ENCODE measurements around the gene MATN4. TPM values are rescaled to one million over a fixed set of nuclear protein-coding genes. Genes with fewer than 3 reads are reported as not detected.
A peak's percentile ranks its signal among the peaks of the same experiment; 100 is the strongest.

The MATN4 gene
- total and polyA plus RNA-seq, 2 of the 13 experiments (the other 11 are each of a cell fraction or from before 2014, with no cell fraction given): not detected

DNA sequence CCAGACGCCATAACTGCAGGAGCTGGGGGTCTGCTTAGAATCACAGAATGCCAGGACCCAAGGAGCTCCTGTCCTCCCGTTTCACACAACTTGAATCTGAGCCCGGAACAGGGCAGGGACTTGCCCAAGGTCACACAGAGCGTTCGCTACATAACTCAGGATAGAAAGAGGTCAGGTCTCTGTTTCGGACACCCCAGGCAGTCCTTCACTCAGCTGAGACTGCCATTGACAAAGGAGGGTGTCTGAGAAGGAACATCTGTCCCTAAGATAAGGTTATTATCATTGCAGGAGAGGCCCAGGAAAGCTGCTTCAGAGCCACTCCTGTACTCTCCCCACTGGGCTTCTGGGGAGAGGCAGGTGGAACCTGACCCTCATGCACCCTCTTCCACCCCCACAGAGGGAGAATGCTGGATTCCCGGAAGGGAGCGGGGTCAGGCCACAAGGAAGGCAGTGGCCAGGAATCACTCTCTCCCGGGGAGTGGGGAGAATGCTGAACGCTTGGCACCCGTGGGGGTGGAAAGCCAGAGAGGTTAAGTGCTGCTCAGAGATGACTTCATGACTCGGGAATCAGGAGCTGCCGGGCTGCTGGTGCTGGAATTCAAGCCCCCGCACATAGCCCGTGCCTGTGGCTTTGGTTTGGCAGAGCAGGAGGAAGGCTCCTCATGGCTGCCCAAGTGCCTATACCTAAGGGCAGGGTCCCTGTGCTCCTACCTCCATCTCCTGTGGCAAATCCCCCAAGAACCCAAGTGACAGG lies 29.4 kb upstream of the MATN4 start (continued):
- TF ChIP-seq, protein P1, sequence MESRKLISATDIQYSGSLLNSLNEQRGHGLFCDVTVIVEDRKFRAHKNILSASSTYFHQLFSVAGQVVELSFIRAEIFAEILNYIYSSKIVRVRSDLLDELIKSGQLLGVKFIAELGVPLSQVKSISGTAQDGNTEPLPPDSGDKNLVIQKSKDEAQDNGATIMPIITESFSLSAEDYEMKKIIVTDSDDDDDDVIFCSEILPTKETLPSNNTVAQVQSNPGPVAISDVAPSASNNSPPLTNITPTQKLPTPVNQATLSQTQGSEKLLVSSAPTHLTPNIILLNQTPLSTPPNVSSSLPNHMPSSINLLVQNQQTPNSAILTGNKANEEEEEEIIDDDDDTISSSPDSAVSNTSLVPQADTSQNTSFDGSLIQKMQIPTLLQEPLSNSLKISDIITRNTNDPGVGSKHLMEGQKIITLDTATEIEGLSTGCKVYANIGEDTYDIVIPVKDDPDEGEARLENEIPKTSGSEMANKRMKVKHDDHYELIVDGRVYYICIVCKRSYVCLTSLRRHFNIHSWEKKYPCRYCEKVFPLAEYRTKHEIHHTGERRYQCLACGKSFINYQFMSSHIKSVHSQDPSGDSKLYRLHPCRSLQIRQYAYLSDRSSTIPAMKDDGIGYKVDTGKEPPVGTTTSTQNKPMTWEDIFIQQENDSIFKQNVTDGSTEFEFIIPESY (CRISPR knock-in tag; IDR thresholded peaks at IDR 0.05): 0 out of 2 replicates have a peak, but pooled peaks have one; percentile 5
- TF ChIP-seq HDAC2 (CRISPR knock-in tag; IDR thresholded peaks at IDR 0.05) (peak; percentile 43), GFI1 (CRISPR knock-in tag; IDR thresholded peaks at IDR 0.05; ENCODE audit: borderline replicate concordance) (no peak; the same call in 1 of the 2 replicates), ZNF143 (CRISPR knock-in tag; IDR thresholded peaks at IDR 0.05) (no peak), ARNT2 (CRISPR knock-in tag; IDR thresholded peaks at IDR 0.05; ENCODE audit: low read depth) (no peak), RFX3 (CRISPR knock-in tag; IDR thresholded peaks at IDR 0.05) (no peak), GPN1 (CRISPR knock-in tag; IDR thresholded peaks at IDR 0.05; ENCODE audit: borderline replicate concordance) (no peak), ZFP36L1 (CRISPR knock-in tag; IDR thresholded peaks at IDR 0.05) (no peak; the same call in 1 of the 2 replicates), KLF6 (CRISPR knock-in tag; IDR thresholded peaks at IDR 0.05) (peak; percentile 68; the same call in 1 of the 2 replicates), ZNF460 (CRISPR knock-in tag; IDR thresholded peaks at IDR 0.05; ENCODE audit: borderline replicate concordance) (no peak), NONO (IDR thresholded peaks at IDR 0.05) (no peak), NONO (CRISPR knock-in tag; conservative IDR thresholded peaks at IDR 0.05) (no peak; the same call in 1 of the 2 replicates), NAIF1 (CRISPR knock-in tag; IDR thresholded peaks at IDR 0.05; ENCODE audit: borderline replicate concordance) (no peak), KAT2B (IDR thresholded peaks at IDR 0.05; ENCODE audit: borderline replicate concordance, low read depth, low read length) (no peak), ZNF256 (CRISPR knock-in tag; conservative IDR thresholded peaks at IDR 0.05) (no peak)
- TF ChIP-seq, protein P2, sequence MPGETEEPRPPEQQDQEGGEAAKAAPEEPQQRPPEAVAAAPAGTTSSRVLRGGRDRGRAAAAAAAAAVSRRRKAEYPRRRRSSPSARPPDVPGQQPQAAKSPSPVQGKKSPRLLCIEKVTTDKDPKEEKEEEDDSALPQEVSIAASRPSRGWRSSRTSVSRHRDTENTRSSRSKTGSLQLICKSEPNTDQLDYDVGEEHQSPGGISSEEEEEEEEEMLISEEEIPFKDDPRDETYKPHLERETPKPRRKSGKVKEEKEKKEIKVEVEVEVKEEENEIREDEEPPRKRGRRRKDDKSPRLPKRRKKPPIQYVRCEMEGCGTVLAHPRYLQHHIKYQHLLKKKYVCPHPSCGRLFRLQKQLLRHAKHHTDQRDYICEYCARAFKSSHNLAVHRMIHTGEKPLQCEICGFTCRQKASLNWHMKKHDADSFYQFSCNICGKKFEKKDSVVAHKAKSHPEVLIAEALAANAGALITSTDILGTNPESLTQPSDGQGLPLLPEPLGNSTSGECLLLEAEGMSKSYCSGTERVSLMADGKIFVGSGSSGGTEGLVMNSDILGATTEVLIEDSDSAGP (CRISPR knock-in tag; IDR thresholded peaks at IDR 0.05; ENCODE audit: borderline replicate concordance): peak; percentile 66; the same call in 1 of the 2 replicates
- TF ChIP-seq, protein P3, sequence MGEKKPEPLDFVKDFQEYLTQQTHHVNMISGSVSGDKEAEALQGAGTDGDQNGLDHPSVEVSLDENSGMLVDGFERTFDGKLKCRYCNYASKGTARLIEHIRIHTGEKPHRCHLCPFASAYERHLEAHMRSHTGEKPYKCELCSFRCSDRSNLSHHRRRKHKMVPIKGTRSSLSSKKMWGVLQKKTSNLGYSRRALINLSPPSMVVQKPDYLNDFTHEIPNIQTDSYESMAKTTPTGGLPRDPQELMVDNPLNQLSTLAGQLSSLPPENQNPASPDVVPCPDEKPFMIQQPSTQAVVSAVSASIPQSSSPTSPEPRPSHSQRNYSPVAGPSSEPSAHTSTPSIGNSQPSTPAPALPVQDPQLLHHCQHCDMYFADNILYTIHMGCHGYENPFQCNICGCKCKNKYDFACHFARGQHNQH (CRISPR knock-in tag; IDR thresholded peaks at IDR 0.05): 0 out of 2 replicates have a peak, but pooled peaks have one; percentile 14
- TF ChIP-seq, protein P4, sequence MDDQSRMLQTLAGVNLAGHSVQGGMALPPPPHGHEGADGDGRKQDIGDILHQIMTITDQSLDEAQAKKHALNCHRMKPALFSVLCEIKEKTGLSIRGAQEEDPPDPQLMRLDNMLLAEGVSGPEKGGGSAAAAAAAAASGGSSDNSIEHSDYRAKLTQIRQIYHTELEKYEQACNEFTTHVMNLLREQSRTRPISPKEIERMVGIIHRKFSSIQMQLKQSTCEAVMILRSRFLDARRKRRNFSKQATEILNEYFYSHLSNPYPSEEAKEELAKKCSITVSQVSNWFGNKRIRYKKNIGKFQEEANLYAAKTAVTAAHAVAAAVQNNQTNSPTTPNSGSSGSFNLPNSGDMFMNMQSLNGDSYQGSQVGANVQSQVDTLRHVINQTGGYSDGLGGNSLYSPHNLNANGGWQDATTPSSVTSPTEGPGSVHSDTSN (CRISPR knock-in tag; IDR thresholded peaks at IDR 0.05; ENCODE audit: borderline replicate concordance): no peak
- TF ChIP-seq, protein P5, sequence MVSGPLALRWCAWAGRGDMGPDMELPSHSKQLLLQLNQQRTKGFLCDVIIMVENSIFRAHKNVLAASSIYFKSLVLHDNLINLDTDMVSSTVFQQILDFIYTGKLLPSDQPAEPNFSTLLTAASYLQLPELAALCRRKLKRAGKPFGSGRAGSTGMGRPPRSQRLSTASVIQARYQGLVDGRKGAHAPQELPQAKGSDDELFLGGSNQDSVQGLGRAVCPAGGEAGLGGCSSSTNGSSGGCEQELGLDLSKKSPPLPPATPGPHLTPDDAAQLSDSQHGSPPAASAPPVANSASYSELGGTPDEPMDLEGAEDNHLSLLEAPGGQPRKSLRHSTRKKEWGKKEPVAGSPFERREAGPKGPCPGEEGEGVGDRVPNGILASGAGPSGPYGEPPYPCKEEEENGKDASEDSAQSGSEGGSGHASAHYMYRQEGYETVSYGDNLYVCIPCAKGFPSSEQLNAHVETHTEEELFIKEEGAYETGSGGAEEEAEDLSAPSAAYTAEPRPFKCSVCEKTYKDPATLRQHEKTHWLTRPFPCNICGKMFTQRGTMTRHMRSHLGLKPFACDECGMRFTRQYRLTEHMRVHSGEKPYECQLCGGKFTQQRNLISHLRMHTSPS (CRISPR knock-in tag; IDR thresholded peaks at IDR 0.05; ENCODE audit: low read depth): no peak
- TF ChIP-seq, protein P6, sequence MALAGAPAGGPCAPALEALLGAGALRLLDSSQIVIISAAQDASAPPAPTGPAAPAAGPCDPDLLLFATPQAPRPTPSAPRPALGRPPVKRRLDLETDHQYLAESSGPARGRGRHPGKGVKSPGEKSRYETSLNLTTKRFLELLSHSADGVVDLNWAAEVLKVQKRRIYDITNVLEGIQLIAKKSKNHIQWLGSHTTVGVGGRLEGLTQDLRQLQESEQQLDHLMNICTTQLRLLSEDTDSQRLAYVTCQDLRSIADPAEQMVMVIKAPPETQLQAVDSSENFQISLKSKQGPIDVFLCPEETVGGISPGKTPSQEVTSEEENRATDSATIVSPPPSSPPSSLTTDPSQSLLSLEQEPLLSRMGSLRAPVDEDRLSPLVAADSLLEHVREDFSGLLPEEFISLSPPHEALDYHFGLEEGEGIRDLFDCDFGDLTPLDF (CRISPR knock-in tag; IDR thresholded peaks at IDR 0.05): no peak
